Measurements from ENCODE around the gene PLEKHN1.

PLEKHN1 gene

DNA sequence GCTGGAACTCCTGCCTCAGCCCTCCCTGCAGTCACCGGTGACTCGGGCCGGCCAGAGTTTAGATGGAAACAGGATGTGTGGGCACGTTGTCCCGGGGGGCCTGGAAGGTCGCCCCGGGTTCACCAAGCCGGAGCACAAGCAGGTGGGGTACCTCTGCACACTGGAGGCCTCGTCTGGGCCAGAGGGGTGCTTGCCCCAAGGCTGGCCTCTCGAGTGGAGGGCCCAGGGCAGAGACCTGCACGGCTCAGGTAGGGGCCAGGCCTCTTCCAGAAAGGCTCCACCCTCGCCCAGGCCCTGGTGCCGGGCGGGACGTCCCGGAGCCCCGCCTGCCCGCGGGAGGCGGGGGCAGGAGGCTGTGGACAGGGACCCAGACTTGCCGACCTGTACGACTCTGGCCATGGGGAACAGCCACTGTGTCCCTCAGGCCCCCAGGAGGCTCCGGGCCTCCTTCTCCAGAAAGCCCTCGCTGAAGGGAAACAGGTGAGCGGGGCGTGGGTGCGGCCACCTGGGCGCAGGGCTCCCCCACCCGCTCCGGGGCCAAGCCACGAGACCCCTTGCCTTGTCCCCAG, at the start of gene PLEKHN1:
Gene PLEKHN1 (plus strand): TSS at position 348 of the 569 bp plus-strand sequence. CDS start 50 bp downstream, at position 398.
- TF ChIP-seq SUZ12 (IDR thresholded peaks at IDR 0.05; ENCODE audit: extremely low read depth, insufficient read depth, insufficient read length), result no peak
- no peak for TF ChIP-seq ZNF274 (IDR thresholded peaks at IDR 0.05; ENCODE audit: low read depth, low read length)
- no peak for TF ChIP-seq YY1 (IDR thresholded peaks at IDR 0.05; ENCODE audit: insufficient read depth, insufficient read length)
- peaks cover 23% of the 10 kb centered on the region for H3K27me3 ChIP-seq (ENCODE audit: insufficient read depth, insufficient read length)
- peaks cover 12% of the 10 kb centered on the region for H3K4me1 ChIP-seq (ENCODE audit: insufficient read depth, insufficient read length)
- H3K9me3 ChIP-seq (ENCODE audit: insufficient read depth, low read length), result no peaks in the 10 kb centered on the region
- peak within 1 kb of the TSS; percentile 79 for H3K9ac ChIP-seq (ENCODE audit: insufficient read length, low read depth)
- H3K36me3 ChIP-seq (ENCODE audit: insufficient read depth, insufficient read length, low read length), result peaks cover 31% of the 10 kb centered on the region
- peak within 1 kb of the TSS; percentile 63 for H3K4me3 ChIP-seq (ENCODE audit: insufficient read length, low read depth)
- no peak for DNase-seq (ENCODE audit: low read depth, low spot score)

- peaks cover 12% of the 10 kb centered on the region for H3K4me1 ChIP-seq (ENCODE audit: insufficient read depth, insufficient read length)
- no peak overlapping the region for H3K4me3 ChIP-seq (ENCODE audit: insufficient read length, low read depth)
- no peak for DNase-seq (ENCODE audit: low read depth, low spot score)
- no peaks in the 10 kb centered on the region for H3K36me3 ChIP-seq (ENCODE audit: insufficient read depth, insufficient read length, low read length)
- no peak overlapping the region for H3K9ac ChIP-seq (ENCODE audit: insufficient read length, low read depth)
- no peak for TF ChIP-seq SUZ12 (IDR thresholded peaks at IDR 0.05; ENCODE audit: extremely low read depth, insufficient read depth, insufficient read length)
- no peak for TF ChIP-seq YY1 (IDR thresholded peaks at IDR 0.05; ENCODE audit: insufficient read depth, insufficient read length)
- TF ChIP-seq ZNF274 (IDR thresholded peaks at IDR 0.05; ENCODE audit: low read depth, low read length), result no peak
- H3K27me3 ChIP-seq (ENCODE audit: insufficient read depth, insufficient read length), result peaks cover 71% of the 10 kb centered on the region
- no peaks in the 10 kb centered on the region; the same call in 1 of the 2 replicates for H3K9me3 ChIP-seq (ENCODE audit: insufficient read depth, low read length)
Observed at GRCh38 chr1:917076-917459, 49.2 kb upstream of the PLEKHN1 start.

GRCh38 chr1:917466-918091, 48.7 kb upstream of the PLEKHN1 start:
- no peak for DNase-seq (ENCODE audit: low read depth, low spot score)
- no peaks in the 10 kb centered on the region; the same call in 1 of the 2 replicates for H3K9me3 ChIP-seq (ENCODE audit: insufficient read depth, low read length)
- no peaks in the 10 kb centered on the region for H3K36me3 ChIP-seq (ENCODE audit: insufficient read depth, insufficient read length, low read length)
- TF ChIP-seq SUZ12 (IDR thresholded peaks at IDR 0.05; ENCODE audit: extremely low read depth, insufficient read depth, insufficient read length) (no peak), ZNF274 (IDR thresholded peaks at IDR 0.05; ENCODE audit: low read depth, low read length) (no peak), YY1 (IDR thresholded peaks at IDR 0.05; ENCODE audit: insufficient read depth, insufficient read length) (no peak)
- H3K9ac ChIP-seq (ENCODE audit: insufficient read length, low read depth), result no peak overlapping the region
- no peak overlapping the region for H3K4me3 ChIP-seq (ENCODE audit: insufficient read length, low read depth)
- H3K4me1 ChIP-seq (ENCODE audit: insufficient read depth, insufficient read length), result peaks cover 12% of the 10 kb centered on the region
- H3K27me3 ChIP-seq (ENCODE audit: insufficient read depth, insufficient read length), result peaks cover 76% of the 10 kb centered on the region

DNA sequence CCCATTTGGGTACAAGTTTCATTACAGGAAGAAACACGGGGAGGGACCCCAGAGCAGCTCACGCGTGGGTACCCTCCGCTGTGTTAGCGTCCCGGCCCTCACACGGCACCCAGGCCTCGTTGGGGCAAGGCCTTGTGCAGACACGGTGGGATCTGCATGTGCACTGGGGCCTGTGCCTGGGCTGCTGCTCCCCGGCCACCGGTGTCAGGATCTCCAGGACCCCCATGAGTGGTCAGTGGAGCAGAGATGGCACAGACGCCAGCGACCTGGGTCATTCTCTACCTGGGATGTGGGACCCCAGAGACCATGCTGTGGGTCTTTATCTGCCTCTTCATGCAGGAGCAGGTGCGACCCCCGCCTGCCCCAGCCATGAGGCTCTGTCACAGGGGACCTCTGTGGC, 47.9 kb upstream of the PLEKHN1 start:
- Histone ChIP-seq H3K9me3 (ENCODE audit: insufficient read depth, low read length) (no peaks in the 10 kb centered on the region; the same call in 1 of the 2 replicates), H3K36me3 (ENCODE audit: insufficient read depth, insufficient read length, low read length) (no peaks in the 10 kb centered on the region), H3K27me3 (ENCODE audit: insufficient read depth, insufficient read length) (peaks cover 83% of the 10 kb centered on the region), H3K4me1 (ENCODE audit: insufficient read depth, insufficient read length) (peaks cover 13% of the 10 kb centered on the region), H3K9ac (ENCODE audit: insufficient read length, low read depth) (no peak overlapping the region), H3K4me3 (ENCODE audit: insufficient read length, low read depth) (no peak overlapping the region)
- no peak for DNase-seq (ENCODE audit: low read depth, low spot score)
- TF ChIP-seq YY1 (IDR thresholded peaks at IDR 0.05; ENCODE audit: insufficient read depth, insufficient read length), result no peak
- TF ChIP-seq ZNF274 (IDR thresholded peaks at IDR 0.05; ENCODE audit: low read depth, low read length), result no peak
- no peak for TF ChIP-seq SUZ12 (IDR thresholded peaks at IDR 0.05; ENCODE audit: extremely low read depth, insufficient read depth, insufficient read length)

DNA sequence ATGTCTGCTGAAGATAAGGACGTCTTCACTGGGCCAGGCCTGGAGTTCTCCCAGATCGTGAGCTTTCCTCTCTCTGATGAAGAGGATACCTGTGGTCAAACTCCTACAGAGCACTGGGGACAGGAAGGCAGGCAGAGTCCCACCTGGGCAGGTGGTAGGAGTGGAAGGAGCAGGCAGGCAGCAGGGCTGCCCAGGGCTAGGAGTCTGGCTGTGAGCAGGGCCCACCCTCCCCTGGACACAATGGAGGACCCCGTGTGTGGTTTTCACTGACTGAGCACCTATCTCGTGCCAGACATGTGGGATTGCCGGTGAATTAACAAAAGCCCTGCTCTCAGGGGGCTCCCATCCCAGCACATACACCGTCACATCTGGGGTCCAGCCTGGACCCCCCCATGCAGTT, 47.4 kb upstream of the PLEKHN1 start:
- Histone ChIP-seq H3K4me3 (ENCODE audit: insufficient read length, low read depth) (no peak overlapping the region), H3K9ac (ENCODE audit: insufficient read length, low read depth) (no peak overlapping the region), H3K27me3 (ENCODE audit: insufficient read depth, insufficient read length) (peaks cover 87% of the 10 kb centered on the region), H3K9me3 (ENCODE audit: insufficient read depth, low read length) (no peaks in the 10 kb centered on the region; the same call in 1 of the 2 replicates), H3K4me1 (ENCODE audit: insufficient read depth, insufficient read length) (peaks cover 14% of the 10 kb centered on the region), H3K36me3 (ENCODE audit: insufficient read depth, insufficient read length, low read length) (no peaks in the 10 kb centered on the region)
- DNase-seq (ENCODE audit: low read depth, low spot score), result no peak
- TF ChIP-seq ZNF274 (IDR thresholded peaks at IDR 0.05; ENCODE audit: low read depth, low read length), result no peak
- TF ChIP-seq YY1 (IDR thresholded peaks at IDR 0.05; ENCODE audit: insufficient read depth, insufficient read length), result no peak
- no peak for TF ChIP-seq SUZ12 (IDR thresholded peaks at IDR 0.05; ENCODE audit: extremely low read depth, insufficient read depth, insufficient read length)

DNA sequence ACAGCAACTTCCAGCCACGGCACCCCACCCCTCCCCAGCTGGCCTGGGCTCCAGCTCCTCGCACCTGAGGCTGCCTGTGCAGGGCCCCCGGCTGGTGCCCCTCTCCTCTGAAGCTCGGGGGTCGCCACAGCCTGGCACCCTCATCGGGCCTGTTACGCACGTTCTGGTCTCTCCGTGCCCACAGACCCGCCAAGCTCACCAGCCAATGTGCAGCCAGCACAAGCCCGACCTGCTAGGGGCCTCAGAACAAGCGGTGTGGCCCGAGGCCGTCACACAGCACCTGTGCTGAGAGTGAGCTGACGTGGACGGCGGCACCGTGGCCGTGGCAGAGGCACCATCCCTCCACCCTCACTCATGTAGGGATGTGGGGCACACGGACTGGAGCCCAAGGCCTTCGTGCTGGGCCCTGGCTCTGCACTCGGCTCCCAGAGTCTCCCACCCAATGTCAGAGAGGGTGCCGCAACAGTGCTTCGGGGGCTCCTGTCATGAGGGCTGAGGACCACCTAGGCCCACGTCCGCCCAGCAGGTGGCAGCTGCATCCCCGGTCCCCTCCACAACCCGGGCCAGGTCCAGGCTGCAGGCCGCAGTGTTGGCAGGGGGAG, 46.9 kb upstream of the PLEKHN1 start:
- no peak overlapping the region for H3K9ac ChIP-seq (ENCODE audit: insufficient read length, low read depth)
- TF ChIP-seq YY1 (IDR thresholded peaks at IDR 0.05; ENCODE audit: insufficient read depth, insufficient read length) (no peak), SUZ12 (IDR thresholded peaks at IDR 0.05; ENCODE audit: extremely low read depth, insufficient read depth, insufficient read length) (no peak), ZNF274 (IDR thresholded peaks at IDR 0.05; ENCODE audit: low read depth, low read length) (no peak)

DNA sequence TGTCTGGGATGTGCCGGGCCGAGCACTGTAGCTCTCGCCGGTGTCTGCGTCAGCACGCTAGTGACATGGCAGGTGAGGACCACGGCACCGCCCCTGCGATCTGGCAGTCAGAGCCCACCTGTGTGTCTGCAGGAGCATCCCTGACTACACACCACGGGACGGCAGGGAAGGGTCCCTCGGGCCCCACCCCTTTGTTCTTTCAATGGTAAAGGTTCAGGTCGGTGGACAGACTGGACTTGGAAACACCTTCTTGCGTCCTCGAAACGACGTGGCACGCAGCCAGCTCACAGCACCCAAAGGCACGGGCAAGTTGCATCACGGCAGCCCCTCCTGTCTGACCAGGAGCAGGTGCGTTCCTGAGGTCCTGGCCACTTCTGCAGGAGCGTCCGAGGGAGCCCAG, 46.3 kb upstream of the PLEKHN1 start:
- DNase-seq (ENCODE audit: low read depth, low spot score), result no peak
- no peak for TF ChIP-seq ZNF274 (IDR thresholded peaks at IDR 0.05; ENCODE audit: low read depth, low read length)
- TF ChIP-seq SUZ12 (IDR thresholded peaks at IDR 0.05; ENCODE audit: extremely low read depth, insufficient read depth, insufficient read length), result no peak
- no peak for TF ChIP-seq YY1 (IDR thresholded peaks at IDR 0.05; ENCODE audit: insufficient read depth, insufficient read length)
- Histone ChIP-seq H3K4me1 (ENCODE audit: insufficient read depth, insufficient read length) (peaks cover 14% of the 10 kb centered on the region), H3K9me3 (ENCODE audit: insufficient read depth, low read length) (no peaks in the 10 kb centered on the region; the same call in 1 of the 2 replicates), H3K36me3 (ENCODE audit: insufficient read depth, insufficient read length, low read length) (no peaks in the 10 kb centered on the region), H3K4me3 (ENCODE audit: insufficient read length, low read depth) (no peak overlapping the region), H3K9ac (ENCODE audit: insufficient read length, low read depth) (peak overlapping the region; percentile 17), H3K27me3 (ENCODE audit: insufficient read depth, insufficient read length) (peaks cover 94% of the 10 kb centered on the region)

More for the DNA sequence above, 46.9 kb upstream of the PLEKHN1 start:
- Histone ChIP-seq H3K9me3 (ENCODE audit: insufficient read depth, low read length) (no peaks in the 10 kb centered on the region; the same call in 1 of the 2 replicates), H3K4me3 (ENCODE audit: insufficient read length, low read depth) (no peak overlapping the region), H3K36me3 (ENCODE audit: insufficient read depth, insufficient read length, low read length) (no peaks in the 10 kb centered on the region), H3K27me3 (ENCODE audit: insufficient read depth, insufficient read length) (peaks cover 89% of the 10 kb centered on the region), H3K4me1 (ENCODE audit: insufficient read depth, insufficient read length) (peaks cover 14% of the 10 kb centered on the region)
- DNase-seq (ENCODE audit: low read depth, low spot score), result no peak

Measured in NT2/D1 (cell line).